Upper lobe of left lung (tissue), 6 donors: Measurements from ENCODE around the gene ACVR2A. TPM values are rescaled to one million over a fixed set of nuclear protein-coding genes. Genes with fewer than 3 reads are reported as not detected.

Experiments used
- ATAC-seq, 2 donors: fragments of 200-7000 bp; cut with Tn5 transposase; one replicate each; pipeline ENCODE4 v1.9.1; 2022; ENCODE audit warnings: mild to moderate bottlenecking in 2 of 2, moderate library complexity in 2 of 2; ENCODE audit not compliant: low FRiP score in 2 of 2
- DNase-seq, 2 donors: peaks; one replicate each; pipeline ENCODE4 v3.0.0-alpha.2; 2019 to 2020
- H3K27ac ChIP-seq, 4 donors: fragments of 200-600 bp; sonication (generic); one replicate each; pipeline ENCODE4 v1.5.1; 2016 to 2019
- H3K27me3 ChIP-seq, 4 donors: fragments of 200-600 bp; sonication (generic); one replicate each; pipeline ENCODE4 v1.5.1; 2017 to 2019
- H3K36me3 ChIP-seq, 4 donors: fragments of 200-600 bp; sonication (generic); one replicate each; pipeline ENCODE4 v1.5.1; 2016 to 2019
- H3K4me1 ChIP-seq, 4 donors: fragments of 200-600 bp; sonication (generic); one replicate each; pipeline ENCODE4 v1.5.1; 2018 to 2019
- H3K4me3 ChIP-seq, 4 donors: fragments of 200-600 bp; sonication (generic); one replicate each; pipeline ENCODE4 v1.5.1; 2017 to 2019; ENCODE audit warnings: mild to moderate bottlenecking in 2 of 4, moderate library complexity in 1 of 4
- H3K9me3 ChIP-seq, 4 donors: fragments of 200-600 bp; sonication (generic); one replicate each; pipeline ENCODE4 v1.5.1; 2018 to 2019
- EP300 ChIP-seq, 4 donors: sonication (generic); formaldehyde crosslinking; IDR thresholded peaks; one replicate each; pipeline ENCODE4 v1.5.1; 2017; ENCODE audit warnings: antibody characterized with exemption in 4 of 4, control low read depth in 2 of 4
- POLR2A ChIP-seq, 4 donors: fragments of 450-650 bp; IDR thresholded peaks; one replicate each; pipeline ENCODE4 v1.5.1; 2016 to 2017; ENCODE audit warnings: antibody characterized with exemption in 4 of 4, mild to moderate bottlenecking in 2 of 4
- POLR2AphosphoS5 ChIP-seq, 2 donors: sonication (generic); formaldehyde crosslinking; IDR thresholded peaks; one replicate each; pipeline ENCODE4 v1.5.1; 2017; ENCODE audit warnings: antibody characterized with exemption in 2 of 2
- WGBS, 2 donors: methylation state at CpG; one replicate each; pipeline ENCODE4 v1.1.5; 2017 to 2018; 5-methylcytosine and 5-hydroxymethylcytosine counted together
- total RNA-seq, 6 donors: library from RNA; depleted of rRNA in 4 of 6; stranded (reverse); fragments of >200 nt in 4 of 6; gene quantifications; one replicate each; pipeline versions ENCODE4 v1.1.0 to v1.2.1, GENCODE V29; 2016 to 2021
- TF ChIP-seq, protein P1 (sequence below), 6 experiments: fragments of 450-650 bp in 4 of 6; fragments of 200-600 bp in 2 of 6; sonication (generic) in 2 of 6; IDR thresholded peaks; one replicate each; pipeline ENCODE4 v1.5.1; 2016 to 2019; ENCODE audit warnings: antibody characterized with exemption in 6 of 6
- donor health status: DM: no; HTN: no; CAD: no; lungs with moderate emphysema.
- donor health status: DM: no; HTN: yes; CAD: no; lungs with severe emphysema.

ACVR2A gene
- total RNA-seq, 6 donors from 2014 or later = 5.5 to 34.5 (median 11.0) TPM

- Histone ChIP-seq H3K27ac (no peak overlapping the region), H3K4me3 (no peak overlapping the region), H3K27me3 (no peaks in the 10 kb centered on the region), H3K9me3 (no peaks in the 10 kb centered on the region), H3K36me3 (no peaks in the 10 kb centered on the region), H3K4me1 (peaks cover 3 to 21% (median 8%) of the 10 kb centered on the region in 4 donors)
- WGBS, 2 donors = 88 to 97% methylated on average over 1 of the region's 1 CpG
- no peak for DNase-seq
- no peak for ATAC-seq
- TF ChIP-seq EP300 (IDR thresholded peaks at IDR 0.05) = no peak
Observed at GRCh38 chr2:147860009-147860408, 15.2 kb downstream of the ACVR2A start.

DNA sequence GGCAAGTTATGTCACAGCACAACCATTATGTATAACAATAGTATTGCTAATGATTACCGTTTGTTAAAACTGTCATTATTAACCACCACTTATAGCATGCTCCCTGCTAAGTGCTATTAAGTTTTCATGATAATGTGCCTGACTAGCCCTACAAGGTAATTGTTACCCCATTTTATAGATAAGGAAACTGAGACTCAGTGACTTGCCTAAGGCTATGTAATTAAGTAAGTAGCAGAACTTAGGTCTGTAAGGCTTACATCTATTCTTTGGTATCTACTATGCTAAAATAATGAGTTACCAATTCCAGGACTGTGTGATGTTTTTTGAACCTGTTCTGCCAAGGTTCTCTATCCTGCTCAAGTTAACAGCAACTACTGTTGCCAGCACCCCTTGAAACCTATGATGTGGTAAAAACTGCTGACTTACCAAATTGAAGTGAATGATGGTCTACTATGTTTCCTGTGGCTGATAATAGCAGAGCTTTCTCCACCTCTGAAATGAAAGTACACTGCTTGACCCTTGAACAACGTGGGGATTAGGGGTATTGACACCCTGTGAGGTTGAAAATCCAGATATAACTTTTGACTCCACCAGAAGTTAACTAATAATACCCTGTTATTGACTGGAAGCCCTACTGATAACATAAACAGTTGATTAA, 18.2 kb downstream of the ACVR2A start:
- WGBS, 2 donors = 42 to 43% methylated on average over 2 of the region's 2 CpGs
- Histone ChIP-seq H3K4me3 (no peak overlapping the region), H3K36me3 (no peaks in the 10 kb centered on the region), H3K27me3 (no peaks in the 10 kb centered on the region), H3K9me3 (no peaks in the 10 kb centered on the region), H3K4me1 (peaks cover 3 to 19% (median 12%) of the 10 kb centered on the region in 4 donors), H3K27ac (no peak overlapping the region)
- no peak for TF ChIP-seq EP300 (IDR thresholded peaks at IDR 0.05)
- no peak for TF ChIP-seq POLR2AphosphoS5 (IDR thresholded peaks at IDR 0.05)
- TF ChIP-seq, protein P1, sequence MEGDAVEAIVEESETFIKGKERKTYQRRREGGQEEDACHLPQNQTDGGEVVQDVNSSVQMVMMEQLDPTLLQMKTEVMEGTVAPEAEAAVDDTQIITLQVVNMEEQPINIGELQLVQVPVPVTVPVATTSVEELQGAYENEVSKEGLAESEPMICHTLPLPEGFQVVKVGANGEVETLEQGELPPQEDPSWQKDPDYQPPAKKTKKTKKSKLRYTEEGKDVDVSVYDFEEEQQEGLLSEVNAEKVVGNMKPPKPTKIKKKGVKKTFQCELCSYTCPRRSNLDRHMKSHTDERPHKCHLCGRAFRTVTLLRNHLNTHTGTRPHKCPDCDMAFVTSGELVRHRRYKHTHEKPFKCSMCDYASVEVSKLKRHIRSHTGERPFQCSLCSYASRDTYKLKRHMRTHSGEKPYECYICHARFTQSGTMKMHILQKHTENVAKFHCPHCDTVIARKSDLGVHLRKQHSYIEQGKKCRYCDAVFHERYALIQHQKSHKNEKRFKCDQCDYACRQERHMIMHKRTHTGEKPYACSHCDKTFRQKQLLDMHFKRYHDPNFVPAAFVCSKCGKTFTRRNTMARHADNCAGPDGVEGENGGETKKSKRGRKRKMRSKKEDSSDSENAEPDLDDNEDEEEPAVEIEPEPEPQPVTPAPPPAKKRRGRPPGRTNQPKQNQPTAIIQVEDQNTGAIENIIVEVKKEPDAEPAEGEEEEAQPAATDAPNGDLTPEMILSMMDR (IDR thresholded peaks at IDR 0.05) = no peak
- no peak for TF ChIP-seq POLR2A (IDR thresholded peaks at IDR 0.05)
- no peak for DNase-seq
- ATAC-seq = no peak

DNA sequence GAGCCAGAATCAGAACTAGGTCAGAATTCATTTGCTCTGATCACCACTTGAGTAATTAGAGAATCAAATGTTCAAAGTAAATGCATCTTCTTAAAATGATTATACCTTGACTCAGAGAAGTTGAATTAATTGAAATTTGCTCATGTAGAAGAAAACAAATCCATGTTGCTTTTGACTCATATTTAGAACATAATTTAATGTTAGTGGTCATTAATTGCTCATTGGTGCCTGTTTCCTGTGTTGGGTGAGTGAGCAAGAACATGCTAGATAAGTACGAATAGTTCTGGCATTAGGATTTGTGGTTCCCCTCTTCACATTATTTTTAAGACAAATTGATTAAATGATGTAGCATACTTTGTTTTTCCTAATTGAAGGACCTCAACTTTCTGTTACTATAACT, 19.0 kb downstream of the ACVR2A start:
- TF ChIP-seq POLR2AphosphoS5 (IDR thresholded peaks at IDR 0.05) (no peak), POLR2A (IDR thresholded peaks at IDR 0.05) (no peak), EP300 (IDR thresholded peaks at IDR 0.05) (no peak)
- TF ChIP-seq, protein P1 (IDR thresholded peaks at IDR 0.05) = no peak
- WGBS, 2 donors = 61 to 70% methylated on average over 1 of the region's 1 CpG

GRCh38 chr2:147865560-147865959, 20.7 kb downstream of the ACVR2A start:
- Histone ChIP-seq H3K9me3 (no peaks in the 10 kb centered on the region), H3K27me3 (no peaks in the 10 kb centered on the region), H3K4me3 (no peak overlapping the region), H3K27ac (no peak overlapping the region), H3K36me3 (no peaks in the 10 kb centered on the region), H3K4me1 (peaks cover 0 to 12% (median 5%) of the 10 kb centered on the region in 4 donors)
- TF ChIP-seq EP300 (IDR thresholded peaks at IDR 0.05) = no peak
- no peak for TF ChIP-seq POLR2AphosphoS5 (IDR thresholded peaks at IDR 0.05)
- TF ChIP-seq POLR2A (IDR thresholded peaks at IDR 0.05) = no peak
- TF ChIP-seq, protein P1 (IDR thresholded peaks at IDR 0.05) = no peak
- DNase-seq = no peak
- no peak for ATAC-seq

More for the DNA sequence above, 19.0 kb downstream of the ACVR2A start:
- no peak overlapping the region for H3K27ac ChIP-seq
- no peak for ATAC-seq
- H3K36me3 ChIP-seq = no peaks in the 10 kb centered on the region
- no peak overlapping the region for H3K4me3 ChIP-seq
- no peaks in the 10 kb centered on the region for H3K9me3 ChIP-seq
- H3K27me3 ChIP-seq = no peaks in the 10 kb centered on the region
- no peak for DNase-seq
- H3K4me1 ChIP-seq = peaks cover 3 to 17% (median 10%) of the 10 kb centered on the region in 4 donors

- H3K9me3 ChIP-seq = no peaks in the 10 kb centered on the region
- 63% methylated on average over 2 of the region's 2 CpGs for WGBS, 2 donors
- H3K27me3 ChIP-seq = no peaks in the 10 kb centered on the region
- ATAC-seq (no peak), DNase-seq (no peak)
- peaks cover 0 to 12% (median 4%) of the 10 kb centered on the region in 4 donors for H3K4me1 ChIP-seq
- TF ChIP-seq, protein P1 (IDR thresholded peaks at IDR 0.05) = no peak
- TF ChIP-seq POLR2A (IDR thresholded peaks at IDR 0.05) (no peak), EP300 (IDR thresholded peaks at IDR 0.05) (no peak), POLR2AphosphoS5 (IDR thresholded peaks at IDR 0.05) (no peak)
- no peak overlapping the region for H3K27ac ChIP-seq
- no peaks in the 10 kb centered on the region for H3K36me3 ChIP-seq
- no peak overlapping the region for H3K4me3 ChIP-seq
Observed at GRCh38 chr2:147867050-147867449, 22.2 kb downstream of the ACVR2A start.
